Right cardiac atrium (tissue), 5 donors: Measurements from ENCODE around the gene HYKK. TPM values are rescaled to one million over a fixed set of nuclear protein-coding genes. Genes with fewer than 3 reads are reported as not detected.
"Not testable (repeated sequence)": the region's sequence is repeated elsewhere in the genome, so short reads cannot be mapped to it uniquely, and the experiment has no call there.

Source experiments
- ATAC-seq, 2 donors: fragments of 200-7000 bp; cut with Tn5 transposase; one replicate each; pipeline versions ENCODE4 v1.8.0 to v1.9.1; 2020; ENCODE audit warnings: moderate library complexity in 2 of 2, mild to moderate bottlenecking in 1 of 2
- DNase-seq, 3 donors: peaks; one replicate each; pipeline ENCODE4 v3.0.0-alpha.2; 2020
- H3K27ac ChIP-seq: one replicate; pipeline ENCODE4 v1.5.1; 2013; ENCODE audit warnings: mild to moderate bottlenecking, low read length, control low read depth, moderate library complexity
- H3K27me3 ChIP-seq: one replicate; pipeline ENCODE4 v1.6.1; 2013; ENCODE audit not compliant: control insufficient read depth, insufficient read depth
- H3K4me1 ChIP-seq: one replicate; pipeline ENCODE4 v1.6.1; 2013; ENCODE audit warnings: low read length; ENCODE audit not compliant: control insufficient read depth, insufficient read depth
- H3K4me3 ChIP-seq: one replicate; pipeline ENCODE4 v1.5.1; 2013; ENCODE audit warnings: low read length, control low read depth
- H3K9me3 ChIP-seq: one replicate; pipeline ENCODE4 v1.6.1; 2013; ENCODE audit warnings: low read length; ENCODE audit not compliant: control insufficient read depth
- WGBS: extraction: QIAGEN DNeasy Blood & Tissue Kit; methylation state at CpG from one replicate; pipeline ENCODE4 v1.1.7; 2013; 5-methylcytosine and 5-hydroxymethylcytosine counted together
- intact Hi-C, 4 donors: fragments of 100-400 bp; cut with DNase I; formaldehyde crosslinking; loops; one replicate each; pipeline versions ENCODE4 v1.11.0 to v1.14.0; 2022 to 2023
- polyA plus RNA-seq: library from polyadenylated mRNA; stranded (reverse); fragments of 200-250 nt; gene quantifications from one replicate; pipeline ENCODE4 v1.2.3, GENCODE V29; 2013
- total RNA-seq, 4 donors: library from RNA; stranded (reverse); fragmentation: NEBNext Ultra II Directional; extraction: Animal tissue kit (Norgen Biotek cat#: 25700); gene quantifications; one replicate each; pipeline ENCODE4 v1.2.1, GENCODE V29; 2021
- donor health status: healthy with polysubstance abuse.
- donor health status: DM: no; HTN: yes; CAD: no.
- donor health status: DM: no; HTN: no; CAD: no.
- donor health status: DM: no; HTN: yes; CAD: no; lungs with severe emphysema.
- donor health status: DM: yes; HTN: yes; CAD: no.

The HYKK gene
- total and polyA plus RNA-seq, 5 donors = 4.9 to 11.0 (median 7.4) TPM

- Histone ChIP-seq H3K27ac (no peak overlapping the region), H3K4me1 (no peaks in the 10 kb centered on the region), H3K9me3 (no peaks in the 10 kb centered on the region), H3K4me3 (peak overlapping the region; percentile 72), H3K27me3 (no peaks in the 10 kb centered on the region)
- 35% methylated on average over 6 of the region's 6 CpGs for WGBS
- intact Hi-C loops = no loop called here
- ATAC-seq (no peak), DNase-seq (no peak)
Measured at GRCh38 chr15:78508272-78508671, 895 bp downstream of the HYKK start.

GRCh38 chr15:78509726-78510312 lies 2.4 kb downstream of the HYKK start:
- 66% methylated on average over 6 of the region's 6 CpGs for WGBS
- intact Hi-C loops = no loop called here
- no peaks in the 10 kb centered on the region for H3K27me3 ChIP-seq
- DNase-seq (no peak), ATAC-seq (no peak)
- H3K9me3 ChIP-seq = no peaks in the 10 kb centered on the region
- H3K4me3 ChIP-seq = no peak overlapping the region
- H3K4me1 ChIP-seq = no peaks in the 10 kb centered on the region
- H3K27ac ChIP-seq = no peak overlapping the region

- H3K27ac ChIP-seq, H3K27me3 ChIP-seq, intact Hi-C loops, DNase-seq, H3K4me3 ChIP-seq, ATAC-seq, H3K4me1 ChIP-seq, H3K9me3 ChIP-seq: not testable (repeated sequence)
- WGBS = over 99% methylated on average over 2 of the region's 3 CpGs
Measured at GRCh38 chr15:78520035-78520434, 12.7 kb downstream of the HYKK start.

- Histone ChIP-seq H3K4me3 (no peak overlapping the region), H3K9me3 (no peaks in the 10 kb centered on the region), H3K4me1 (no peaks in the 10 kb centered on the region), H3K27me3 (no peaks in the 10 kb centered on the region), H3K27ac (no peak overlapping the region)
- DNase-seq (no peak), ATAC-seq (no peak)
- intact Hi-C loops = no loop called here
- WGBS = 90% methylated on average over 5 of the region's 5 CpGs
Measured at GRCh38 chr15:78524230-78524629, 16.9 kb downstream of the HYKK start.

- Histone ChIP-seq H3K4me3 (no peak overlapping the region), H3K27me3 (no peaks in the 10 kb centered on the region), H3K27ac (no peak overlapping the region), H3K4me1 (no peaks in the 10 kb centered on the region), H3K9me3 (no peaks in the 10 kb centered on the region)
- no peak for ATAC-seq
- no peak for DNase-seq
- WGBS = 86% methylated on average over 5 of the region's 5 CpGs
- intact Hi-C loops = no loop called here
Measured at GRCh38 chr15:78527325-78527724, 19.9 kb downstream of the HYKK start.

GRCh38 chr15:78533331-78533730 lies 26.0 kb downstream of the HYKK start:
- ATAC-seq (no peak), DNase-seq (no peak)
- Histone ChIP-seq H3K4me1 (no peaks in the 10 kb centered on the region), H3K27ac (no peak overlapping the region), H3K9me3 (no peaks in the 10 kb centered on the region), H3K27me3 (no peaks in the 10 kb centered on the region), H3K4me3 (no peak overlapping the region)
- intact Hi-C loops = no loop called here
- WGBS = 51% methylated on average over 2 of the region's 2 CpGs

- H3K4me3 ChIP-seq = no peak overlapping the region
- intact Hi-C loops = no loop called here
- no peak for DNase-seq
- H3K4me1 ChIP-seq = peaks cover under 1% of the 10 kb centered on the region
- no peaks in the 10 kb centered on the region for H3K9me3 ChIP-seq
- H3K27ac ChIP-seq = no peak overlapping the region
- WGBS = 79% methylated on average over 1 of the region's 1 CpG
- H3K27me3 ChIP-seq = no peaks in the 10 kb centered on the region
- no peak for ATAC-seq
Measured at GRCh38 chr15:78536134-78536533, 28.8 kb downstream of the HYKK start.

GRCh38 chr15:78537266-78537905 lies 30.0 kb downstream of the HYKK start:
- intact Hi-C loops = no loop called here
- 68% methylated on average over 5 of the region's 5 CpGs for WGBS
- peaks cover 2% of the 10 kb centered on the region for H3K4me1 ChIP-seq
- ATAC-seq = peak in 1 of 2 donors; percentile 22
- no peaks in the 10 kb centered on the region for H3K27me3 ChIP-seq
- no peak for DNase-seq
- H3K27ac ChIP-seq = peak overlapping the region; percentile 65
- H3K9me3 ChIP-seq = no peaks in the 10 kb centered on the region
- H3K4me3 ChIP-seq = no peak overlapping the region

- intact Hi-C loops = no loop called here
- Histone ChIP-seq H3K4me3 (no peak overlapping the region), H3K4me1 (peaks cover 2% of the 10 kb centered on the region), H3K27me3 (no peaks in the 10 kb centered on the region), H3K27ac (peak overlapping the region; percentile 54), H3K9me3 (no peaks in the 10 kb centered on the region)
- WGBS = 64% methylated on average over 1 of the region's 1 CpG
- no peak for DNase-seq
- ATAC-seq = no peak
Measured at GRCh38 chr15:78538358-78538757, 31.0 kb downstream of the HYKK start.

- ATAC-seq, H3K27me3 ChIP-seq, H3K4me1 ChIP-seq, intact Hi-C loops, H3K9me3 ChIP-seq: not testable (repeated sequence)
- H3K27ac ChIP-seq = peak overlapping the region; percentile 95
- DNase-seq = peak in 2 of 3 donors; percentile 14 to 54
- WGBS = 81% methylated on average over 18 of the region's 18 CpGs
- H3K4me3 ChIP-seq = peak overlapping the region; percentile 61
Measured at GRCh38 chr15:78539464-78540140, 32.2 kb downstream of the HYKK start.

GRCh38 chr15:78540141-78540870 lies 32.9 kb downstream of the HYKK start, which contains the start of gene PSMA4:
TSS of gene PSMA4 (plus strand) at chr15:78540444. CDS start at chr15:78541928, 1,484 bp downstream.
- Histone ChIP-seq H3K27me3 (no peaks in the 10 kb centered on the region), H3K9me3 (no peaks in the 10 kb centered on the region), H3K27ac (peak within 1 kb of the TSS; percentile 95), H3K4me3 (peak within 1 kb of the TSS; percentile 61), H3K4me1 (peaks cover 2% of the 10 kb centered on the region)
- peak; percentile 94 to 96 for ATAC-seq
- DNase-seq = peak; percentile 94 to 97 (median 97)
- intact Hi-C loops = no loop called here
- under 1% methylated on average over 56 of the region's 56 CpGs for WGBS
